Central memory CD8-positive, alpha-beta T cell (primary cell): ENCODE data around the gene EFCAB13.

ENCODE experiments used
- ATAC-seq: fragments of 150-1000 bp; cut with Tn5 transposase; replicated peaks from 2 replicates; pipeline ENCODE4 v1.10.0; 2022; ENCODE audit warnings: mild to moderate bottlenecking, moderate FRiP score, moderate number of reproducible peaks; ENCODE audit not compliant: poor library complexity, severe bottlenecking; ENCODE audit errors: extremely low read depth
- DNase-seq, 2 donors: peaks; one replicate each; pipeline ENCODE4 v3.0.0; 2021; ENCODE audit warnings: low spot score in 2 of 2
- H3K27ac Mint-ChIP-seq: one replicate; pipeline ENCODE4 v1.8.0; 2022; ENCODE audit warnings: low read depth, mild to moderate bottlenecking, moderate library complexity, mixed read lengths
- H3K27me3 Mint-ChIP-seq: one replicate; pipeline ENCODE4 v1.8.0; 2022; ENCODE audit warnings: mixed read lengths
- H3K36me3 Mint-ChIP-seq: one replicate; pipeline ENCODE4 v1.8.0; 2022; ENCODE audit warnings: mild to moderate bottlenecking, moderate library complexity, mixed read lengths; ENCODE audit not compliant: insufficient read depth
- H3K4me1 Mint-ChIP-seq: one replicate; pipeline ENCODE4 v1.8.0; 2022; ENCODE audit warnings: mixed read lengths
- H3K4me3 Mint-ChIP-seq: one replicate; pipeline ENCODE4 v1.8.0; 2022; ENCODE audit warnings: mild to moderate bottlenecking, moderate library complexity, mixed read lengths
- H3K9me3 Mint-ChIP-seq: one replicate; pipeline ENCODE4 v1.8.0; 2022; ENCODE audit warnings: mixed read lengths

Gene EFCAB13

GRCh38 chr17:47318197-47318918 is 5.4 kb upstream of the EFCAB13 start:
- H3K9me3 Mint-ChIP-seq: no peaks in the 10 kb centered on the region
- no peak overlapping the region for H3K4me3 Mint-ChIP-seq
- H3K27ac Mint-ChIP-seq: no peak overlapping the region
- no peaks in the 10 kb centered on the region for H3K27me3 Mint-ChIP-seq
- H3K36me3 Mint-ChIP-seq: peaks cover 4% of the 10 kb centered on the region
- ATAC-seq: no peak
- DNase-seq: no peak
- H3K4me1 Mint-ChIP-seq: peaks cover 6% of the 10 kb centered on the region

- H3K27me3 Mint-ChIP-seq: no peaks in the 10 kb centered on the region
- peaks cover 26% of the 10 kb centered on the region for H3K4me1 Mint-ChIP-seq
- no peak for ATAC-seq
- H3K4me3 Mint-ChIP-seq: no peak overlapping the region
- H3K9me3 Mint-ChIP-seq: no peaks in the 10 kb centered on the region
- peaks cover 17% of the 10 kb centered on the region for H3K36me3 Mint-ChIP-seq
- DNase-seq: no peak
- no peak overlapping the region for H3K27ac Mint-ChIP-seq
These were observed 2.8 kb upstream of the EFCAB13 start for GRCh38 chr17:47320879-47321502.

- DNase-seq (peak in 1 of 2 donors; percentile 30), ATAC-seq (peak; percentile 63)
- H3K4me1 Mint-ChIP-seq: peaks cover 26% of the 10 kb centered on the region
- H3K4me3 Mint-ChIP-seq: peak overlapping the region; percentile 98
- H3K36me3 Mint-ChIP-seq: peaks cover 17% of the 10 kb centered on the region
- no peaks in the 10 kb centered on the region for H3K9me3 Mint-ChIP-seq
- H3K27ac Mint-ChIP-seq: peak overlapping the region; percentile 93
- no peaks in the 10 kb centered on the region for H3K27me3 Mint-ChIP-seq
These were observed 667 bp downstream of the EFCAB13 start for GRCh38 chr17:47324224-47325020.

GRCh38 chr17:47325176-47325575 is 1.4 kb downstream of the EFCAB13 start:
- peak overlapping the region; percentile 93 for H3K27ac Mint-ChIP-seq
- H3K4me1 Mint-ChIP-seq: peaks cover 26% of the 10 kb centered on the region
- DNase-seq (no peak), ATAC-seq (no peak)
- no peaks in the 10 kb centered on the region for H3K27me3 Mint-ChIP-seq
- peak overlapping the region; percentile 98 for H3K4me3 Mint-ChIP-seq
- H3K36me3 Mint-ChIP-seq: peaks cover 17% of the 10 kb centered on the region
- H3K9me3 Mint-ChIP-seq: no peaks in the 10 kb centered on the region

- Mint-ChIP-seq H3K4me1 (peaks cover 1% of the 10 kb centered on the region), H3K27me3 (no peaks in the 10 kb centered on the region), H3K36me3 (peaks cover 3% of the 10 kb centered on the region), H3K4me3 (no peak overlapping the region), H3K27ac (no peak overlapping the region), H3K9me3 (no peaks in the 10 kb centered on the region)
- ATAC-seq (no peak), DNase-seq (no peak)
These were observed 6.8 kb downstream of the EFCAB13 start for GRCh38 chr17:47330548-47330947.

GRCh38 chr17:47332287-47332686 is 8.5 kb downstream of the EFCAB13 start:
- Mint-ChIP-seq H3K27me3 (no peaks in the 10 kb centered on the region), H3K9me3 (no peaks in the 10 kb centered on the region), H3K4me3 (no peak overlapping the region), H3K27ac (no peak overlapping the region), H3K36me3 (peaks cover 6% of the 10 kb centered on the region), H3K4me1 (no peaks in the 10 kb centered on the region)
- no peak for DNase-seq
- no peak for ATAC-seq

GRCh38 chr17:47335101-47335936 is 11.6 kb downstream of the EFCAB13 start:
- H3K4me3 Mint-ChIP-seq: no peak overlapping the region

GRCh38 chr17:47338026-47338425 is 14.3 kb downstream of the EFCAB13 start:
- Mint-ChIP-seq H3K27ac (no peak overlapping the region), H3K4me1 (no peaks in the 10 kb centered on the region), H3K4me3 (no peak overlapping the region), H3K36me3 (peaks cover 8% of the 10 kb centered on the region), H3K9me3 (no peaks in the 10 kb centered on the region), H3K27me3 (no peaks in the 10 kb centered on the region)
- DNase-seq (no peak), ATAC-seq (no peak)

More at GRCh38 chr17:47335101-47335936, 11.6 kb downstream of the EFCAB13 start:
- no peaks in the 10 kb centered on the region for H3K4me1 Mint-ChIP-seq
- ATAC-seq (no peak), DNase-seq (no peak)
- H3K27me3 Mint-ChIP-seq: no peaks in the 10 kb centered on the region
- H3K27ac Mint-ChIP-seq: no peak overlapping the region
- no peaks in the 10 kb centered on the region for H3K9me3 Mint-ChIP-seq
- peaks cover 9% of the 10 kb centered on the region for H3K36me3 Mint-ChIP-seq

- no peaks in the 10 kb centered on the region for H3K36me3 Mint-ChIP-seq
- H3K9me3 Mint-ChIP-seq: no peaks in the 10 kb centered on the region
- H3K4me3 Mint-ChIP-seq: no peak overlapping the region
- ATAC-seq: no peak
- no peak overlapping the region for H3K27ac Mint-ChIP-seq
- no peaks in the 10 kb centered on the region for H3K27me3 Mint-ChIP-seq
- H3K4me1 Mint-ChIP-seq: no peaks in the 10 kb centered on the region
- DNase-seq: no peak
These were observed 29.1 kb downstream of the EFCAB13 start for GRCh38 chr17:47352848-47353247.

GRCh38 chr17:47358652-47359051 is 34.9 kb downstream of the EFCAB13 start:
- H3K27ac Mint-ChIP-seq: no peak overlapping the region
- H3K27me3 Mint-ChIP-seq: no peaks in the 10 kb centered on the region
- no peak for ATAC-seq
- no peak overlapping the region for H3K4me3 Mint-ChIP-seq
- no peak for DNase-seq
- H3K4me1 Mint-ChIP-seq: no peaks in the 10 kb centered on the region
- no peaks in the 10 kb centered on the region for H3K9me3 Mint-ChIP-seq
- no peaks in the 10 kb centered on the region for H3K36me3 Mint-ChIP-seq

- no peaks in the 10 kb centered on the region for H3K4me1 Mint-ChIP-seq
- no peak overlapping the region for H3K27ac Mint-ChIP-seq
- no peak overlapping the region for H3K4me3 Mint-ChIP-seq
- ATAC-seq: no peak
- no peaks in the 10 kb centered on the region for H3K27me3 Mint-ChIP-seq
- no peaks in the 10 kb centered on the region for H3K9me3 Mint-ChIP-seq
- DNase-seq: no peak
- peaks cover 1% of the 10 kb centered on the region for H3K36me3 Mint-ChIP-seq
These were observed 39.4 kb downstream of the EFCAB13 start for GRCh38 chr17:47363171-47363570.

GRCh38 chr17:47367257-47367656 is 43.5 kb downstream of the EFCAB13 start:
- Mint-ChIP-seq H3K4me3 (no peak overlapping the region), H3K9me3 (no peaks in the 10 kb centered on the region), H3K36me3 (peaks cover 1% of the 10 kb centered on the region), H3K27ac (no peak overlapping the region), H3K27me3 (peaks cover 14% of the 10 kb centered on the region), H3K4me1 (no peaks in the 10 kb centered on the region)
- DNase-seq (no peak), ATAC-seq (no peak)
